Activated naive CD4-positive, alpha-beta T cell treated with anti-CD3 and anti-CD28 coated beads for 36 hours (primary cell): Measurements from ENCODE around the gene HPF1. TPM values are rescaled to one million over a fixed set of nuclear protein-coding genes. Genes with fewer than 3 reads are reported as not detected.

Experiments
- CTCF ChIA-PET: fragments of 350-600 bp; sonication (Branson Sonifier 250); formaldehyde crosslinking; loops from one replicate; lab custom pipeline; 2021; ENCODE audit warnings: antibody characterized with exemption; lab: Charles Lee
- DNase-seq: peaks from one replicate; pipeline ENCODE4 v3.0.0-alpha.2; 2020
- H3K27ac Mint-ChIP-seq: one replicate; pipeline ENCODE4 v1.8.0; 2021; ENCODE audit warnings: mild to moderate bottlenecking, mixed read lengths
- H3K27me3 Mint-ChIP-seq: one replicate; pipeline ENCODE4 v1.8.0; 2021; ENCODE audit warnings: low read depth, mixed read lengths
- H3K36me3 Mint-ChIP-seq: one replicate; pipeline ENCODE4 v1.8.0; 2021; ENCODE audit warnings: low read depth, mixed read lengths
- H3K4me1 Mint-ChIP-seq: one replicate; pipeline ENCODE4 v1.8.0; 2021; ENCODE audit warnings: low read depth, mixed read lengths
- H3K4me3 Mint-ChIP-seq: one replicate; pipeline ENCODE4 v1.8.0; 2021; ENCODE audit warnings: mild to moderate bottlenecking, moderate library complexity, mixed read lengths
- H3K9me3 Mint-ChIP-seq: one replicate; pipeline ENCODE4 v1.8.0; 2021; ENCODE audit warnings: mixed read lengths
- intact Hi-C: fragments of 100-400 bp; cut with micrococcal nuclease; formaldehyde crosslinking; loops from one replicate; pipeline ENCODE4 v1.15.1; 2023
- total RNA-seq, 2 experiments: library from RNA; stranded (reverse); gene quantifications; one replicate each; pipeline ENCODE4 v1.2.3, GENCODE V29; 2021

Gene HPF1
- total RNA-seq, 2 experiments from 2014 or later = 35.7 to 36.6 TPM

GRCh38 chr4:169727616-169728015, 30.1 kb downstream of the HPF1 start:
- intact Hi-C loops = no loop called here
- peaks cover 7% of the 10 kb centered on the region for H3K36me3 Mint-ChIP-seq
- no peaks in the 10 kb centered on the region for H3K9me3 Mint-ChIP-seq
- no peak overlapping the region for H3K27ac Mint-ChIP-seq
- H3K27me3 Mint-ChIP-seq = no peaks in the 10 kb centered on the region
- CTCF ChIA-PET = no interaction called here
- no peak overlapping the region for H3K4me3 Mint-ChIP-seq
- DNase-seq = no peak
- no peaks in the 10 kb centered on the region for H3K4me1 Mint-ChIP-seq

DNA sequence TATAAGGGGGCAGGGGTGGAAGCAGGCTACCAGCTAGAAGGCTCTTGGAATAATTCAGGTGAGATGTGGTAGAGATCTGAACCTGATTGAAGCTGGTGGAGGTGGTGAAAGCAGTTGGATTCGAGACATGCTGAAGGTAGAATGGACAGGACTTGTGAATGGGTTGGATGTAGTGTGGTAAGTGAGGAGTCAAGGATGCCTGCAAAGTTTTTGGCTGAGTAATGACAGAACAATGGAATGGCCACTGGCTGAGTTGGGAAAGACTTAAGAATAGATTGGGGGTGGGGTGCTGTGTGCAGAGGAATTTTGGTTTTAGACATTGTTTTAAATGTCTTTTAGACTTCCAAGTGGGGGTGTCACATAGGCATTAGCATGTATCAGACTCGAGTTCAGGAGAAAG, 33.5 kb downstream of the HPF1 start:
- Mint-ChIP-seq H3K27ac (no peak overlapping the region), H3K9me3 (no peaks in the 10 kb centered on the region), H3K4me3 (no peak overlapping the region), H3K36me3 (peaks cover 2% of the 10 kb centered on the region), H3K4me1 (peaks cover 10% of the 10 kb centered on the region), H3K27me3 (no peaks in the 10 kb centered on the region)
- intact Hi-C loops = no loop called here
- no peak for DNase-seq
- CTCF ChIA-PET = interaction anchor here (0.6 to 1.1 kb wide), 2 partner anchors 14 to 124 kb away, joined by 3 read pairs; no protein-coding TSS in a partner anchor

GRCh38 chr4:169723207-169723965, 34.4 kb downstream of the HPF1 start:
- CTCF ChIA-PET = interaction anchor here (1.1 kb wide), 1 partner anchor 123 kb away, joined by 3 read pairs; no protein-coding TSS in a partner anchor
- Mint-ChIP-seq H3K9me3 (no peaks in the 10 kb centered on the region), H3K4me3 (no peak overlapping the region), H3K27me3 (no peaks in the 10 kb centered on the region), H3K27ac (no peak overlapping the region), H3K36me3 (peaks cover 2% of the 10 kb centered on the region), H3K4me1 (peaks cover 10% of the 10 kb centered on the region)
- intact Hi-C loops = loop anchor here (1.0 kb wide), 1 partner anchor 111 kb away; the partner anchor contains the start of gene NEK1
- DNase-seq = peak; percentile 37

DNA sequence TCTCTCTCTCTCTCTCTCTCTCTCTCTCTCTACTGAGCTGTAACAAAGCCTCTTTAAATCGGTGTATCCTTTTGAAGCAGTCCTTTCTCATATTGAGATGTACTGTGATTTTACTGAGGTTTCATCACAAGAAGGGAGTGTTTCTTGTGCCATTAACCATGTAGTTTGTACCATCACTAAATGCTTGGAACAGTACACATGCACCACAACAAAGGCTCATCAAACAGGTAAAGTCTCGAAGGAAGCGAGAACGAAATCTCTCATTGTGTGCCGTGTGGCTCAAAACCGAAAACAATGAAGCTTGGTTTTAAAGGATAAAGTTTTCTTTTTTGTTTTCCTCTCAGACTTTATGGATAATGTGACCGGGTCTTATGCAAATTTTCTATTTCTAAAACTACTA, 37.2 kb downstream of the HPF1 start:
- CTCF ChIA-PET = no interaction called here
- no peaks in the 10 kb centered on the region for H3K27me3 Mint-ChIP-seq
- H3K27ac Mint-ChIP-seq = peak overlapping the region; percentile 54
- no peak for DNase-seq
- peaks cover 10% of the 10 kb centered on the region for H3K4me1 Mint-ChIP-seq
- H3K4me3 Mint-ChIP-seq = no peak overlapping the region
- H3K9me3 Mint-ChIP-seq = no peaks in the 10 kb centered on the region
- H3K36me3 Mint-ChIP-seq = peaks cover 2% of the 10 kb centered on the region
- intact Hi-C loops = no loop called here

- no peaks in the 10 kb centered on the region for H3K27me3 Mint-ChIP-seq
- peaks cover 5% of the 10 kb centered on the region for H3K36me3 Mint-ChIP-seq
- H3K4me3 Mint-ChIP-seq = no peak overlapping the region
- intact Hi-C loops = no loop called here
- no peak overlapping the region for H3K27ac Mint-ChIP-seq
- CTCF ChIA-PET = interaction anchor here (0.7 kb wide), 1 partner anchor 102 kb away, joined by 4 read pairs; no protein-coding TSS in a partner anchor
- H3K4me1 Mint-ChIP-seq = peaks cover 10% of the 10 kb centered on the region
- no peaks in the 10 kb centered on the region for H3K9me3 Mint-ChIP-seq
- DNase-seq = no peak
Measured at GRCh38 chr4:169716677-169717076, 41.1 kb downstream of the HPF1 start.

- intact Hi-C loops = no loop called here
- H3K36me3 Mint-ChIP-seq = peaks cover 5% of the 10 kb centered on the region
- CTCF ChIA-PET = no interaction called here
- H3K27me3 Mint-ChIP-seq = no peaks in the 10 kb centered on the region
- H3K4me1 Mint-ChIP-seq = peaks cover 10% of the 10 kb centered on the region
- no peak overlapping the region for H3K27ac Mint-ChIP-seq
- no peak for DNase-seq
- H3K4me3 Mint-ChIP-seq = no peak overlapping the region
- H3K9me3 Mint-ChIP-seq = no peaks in the 10 kb centered on the region
Measured at GRCh38 chr4:169715826-169716225, 41.9 kb downstream of the HPF1 start.

DNA sequence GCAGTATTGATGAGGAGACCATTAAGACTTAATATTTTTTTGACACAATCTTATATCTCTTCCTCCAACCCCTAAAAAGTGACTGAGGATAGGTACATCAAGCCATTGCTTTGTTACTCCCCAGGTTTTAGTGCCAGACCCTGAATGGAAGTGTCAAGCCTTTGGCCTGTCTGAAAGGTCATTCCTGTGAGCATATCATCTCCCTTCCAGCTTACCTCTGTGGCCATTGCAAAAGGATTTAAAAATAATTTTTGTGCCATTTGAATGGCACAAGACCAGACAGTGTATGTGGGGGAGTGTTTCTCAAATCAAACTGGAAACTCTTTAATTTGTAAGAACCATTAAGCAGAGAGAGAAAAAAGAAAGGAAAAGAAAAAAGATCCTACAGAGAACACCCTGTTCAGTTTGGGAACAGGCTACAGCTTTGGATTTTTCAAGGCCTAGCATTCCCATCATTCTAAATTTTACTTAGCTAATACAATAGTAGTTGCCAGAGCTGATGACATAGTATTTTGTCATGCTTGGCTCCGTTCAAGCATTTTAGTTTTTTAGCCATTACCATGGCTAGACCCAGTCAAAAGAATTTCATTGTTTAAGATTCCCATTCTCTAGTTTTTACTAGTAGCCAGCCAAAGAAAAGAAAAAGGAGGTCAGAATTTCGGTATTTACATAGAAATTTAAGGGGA, 49.6 kb downstream of the HPF1 start:
- Mint-ChIP-seq H3K36me3 (peaks cover 6% of the 10 kb centered on the region), H3K4me1 (no peaks in the 10 kb centered on the region), H3K4me3 (no peak overlapping the region), H3K27ac (no peak overlapping the region), H3K27me3 (no peaks in the 10 kb centered on the region), H3K9me3 (no peaks in the 10 kb centered on the region)
- CTCF ChIA-PET = no interaction called here
- no peak for DNase-seq
- intact Hi-C loops = no loop called here

DNA sequence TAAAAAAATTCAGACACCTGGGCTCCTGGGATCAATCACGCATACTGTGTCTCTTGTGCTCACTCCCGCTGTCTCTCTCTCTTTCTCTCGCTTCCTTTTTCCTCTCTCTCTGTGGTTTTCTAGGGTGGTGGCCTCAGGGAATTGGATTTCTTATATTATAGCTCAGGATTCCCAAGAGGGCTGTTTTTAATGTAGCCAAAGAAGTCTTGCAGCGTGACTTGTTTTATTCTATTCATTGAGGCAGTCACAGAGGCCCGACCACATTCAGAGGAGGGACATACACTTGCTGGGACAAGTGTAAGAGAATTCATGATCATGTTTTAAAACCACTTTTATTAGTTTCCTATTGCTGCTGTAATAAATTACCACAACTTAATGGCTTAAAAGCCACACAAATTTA, 59.4 kb downstream of the HPF1 start:
- no peak for DNase-seq
- Mint-ChIP-seq H3K36me3 (peaks cover 23% of the 10 kb centered on the region), H3K27me3 (no peaks in the 10 kb centered on the region), H3K4me3 (no peak overlapping the region), H3K27ac (no peak overlapping the region), H3K9me3 (no peaks in the 10 kb centered on the region), H3K4me1 (no peaks in the 10 kb centered on the region)
- CTCF ChIA-PET = no interaction called here
- intact Hi-C loops = no loop called here

- no peaks in the 10 kb centered on the region for H3K9me3 Mint-ChIP-seq
Measured at GRCh38 chr4:169690787-169691186, 67.0 kb downstream of the HPF1 start.

GRCh38 chr4:169689681-169690080, 68.1 kb downstream of the HPF1 start:
- H3K27ac Mint-ChIP-seq = no peak overlapping the region
- no peaks in the 10 kb centered on the region for H3K9me3 Mint-ChIP-seq
- no peaks in the 10 kb centered on the region for H3K27me3 Mint-ChIP-seq
- peaks cover 14% of the 10 kb centered on the region for H3K4me1 Mint-ChIP-seq
- peaks cover 17% of the 10 kb centered on the region for H3K36me3 Mint-ChIP-seq
- intact Hi-C loops = no loop called here
- CTCF ChIA-PET = no interaction called here
- no peak overlapping the region for H3K4me3 Mint-ChIP-seq
- no peak for DNase-seq

More at GRCh38 chr4:169690787-169691186, 67.0 kb downstream of the HPF1 start:
- CTCF ChIA-PET = no interaction called here
- Mint-ChIP-seq H3K27me3 (no peaks in the 10 kb centered on the region), H3K27ac (no peak overlapping the region), H3K4me3 (no peak overlapping the region), H3K36me3 (peaks cover 17% of the 10 kb centered on the region), H3K4me1 (peaks cover 14% of the 10 kb centered on the region)
- DNase-seq = no peak
- intact Hi-C loops = no loop called here

DNA sequence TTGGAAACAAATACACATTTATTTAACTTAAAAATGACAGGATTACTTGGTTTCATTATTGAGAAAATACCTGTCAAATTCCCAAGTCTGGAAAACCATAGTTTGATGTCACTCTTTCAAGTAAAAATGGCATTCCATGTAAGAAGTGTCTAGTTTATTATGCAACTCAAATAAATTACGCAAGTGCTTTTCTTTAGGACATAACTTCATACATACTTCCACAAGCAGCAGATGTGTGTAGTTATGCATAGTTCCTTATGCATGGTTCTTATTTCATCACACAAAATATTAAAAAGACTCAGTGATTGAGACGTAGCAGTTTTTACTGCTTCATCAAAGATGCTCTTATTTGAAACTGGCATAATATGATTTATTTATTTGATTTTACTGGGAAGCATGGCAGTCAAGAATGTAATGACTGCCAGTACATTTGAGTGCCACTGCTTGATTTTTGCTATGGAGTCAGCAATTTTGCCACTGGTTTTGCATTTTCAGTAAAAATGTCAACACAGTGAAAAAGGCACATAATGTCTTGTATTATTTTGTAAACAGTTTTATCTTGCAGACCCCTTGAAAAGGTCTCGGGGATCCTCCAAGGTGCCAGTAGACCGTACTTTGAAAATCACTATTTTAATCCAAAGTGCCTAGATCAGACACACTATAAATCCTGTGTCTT, 75.2 kb downstream of the HPF1 start:
- Mint-ChIP-seq H3K27ac (no peak overlapping the region), H3K4me3 (no peak overlapping the region), H3K36me3 (peaks cover 26% of the 10 kb centered on the region), H3K9me3 (no peaks in the 10 kb centered on the region), H3K27me3 (no peaks in the 10 kb centered on the region), H3K4me1 (peaks cover 4% of the 10 kb centered on the region)
- intact Hi-C loops = no loop called here
- DNase-seq = no peak
- CTCF ChIA-PET = no interaction called here
